ENCODE results near the gene TTC9. TPM values are rescaled to one million over a fixed set of nuclear protein-coding genes. Genes with fewer than 3 reads are reported as not detected.

Gene TTC9
- total and polyA plus RNA-seq, 10 of the 15 experiments (the other 5 are each of a cell fraction or from before 2014, with no cell fraction given) = 0.87 to 15.8 (median 7.8) TPM

- no peak for TF ChIP-seq EZH2 (IDR thresholded peaks at IDR 0.05; ENCODE audit: borderline replicate concordance, control insufficient read depth, low read depth, low read length)
- TF ChIP-seq MXI1 (IDR thresholded peaks at IDR 0.05; ENCODE audit: low read depth, low read length) = no peak
- TF ChIP-seq, protein P1, sequence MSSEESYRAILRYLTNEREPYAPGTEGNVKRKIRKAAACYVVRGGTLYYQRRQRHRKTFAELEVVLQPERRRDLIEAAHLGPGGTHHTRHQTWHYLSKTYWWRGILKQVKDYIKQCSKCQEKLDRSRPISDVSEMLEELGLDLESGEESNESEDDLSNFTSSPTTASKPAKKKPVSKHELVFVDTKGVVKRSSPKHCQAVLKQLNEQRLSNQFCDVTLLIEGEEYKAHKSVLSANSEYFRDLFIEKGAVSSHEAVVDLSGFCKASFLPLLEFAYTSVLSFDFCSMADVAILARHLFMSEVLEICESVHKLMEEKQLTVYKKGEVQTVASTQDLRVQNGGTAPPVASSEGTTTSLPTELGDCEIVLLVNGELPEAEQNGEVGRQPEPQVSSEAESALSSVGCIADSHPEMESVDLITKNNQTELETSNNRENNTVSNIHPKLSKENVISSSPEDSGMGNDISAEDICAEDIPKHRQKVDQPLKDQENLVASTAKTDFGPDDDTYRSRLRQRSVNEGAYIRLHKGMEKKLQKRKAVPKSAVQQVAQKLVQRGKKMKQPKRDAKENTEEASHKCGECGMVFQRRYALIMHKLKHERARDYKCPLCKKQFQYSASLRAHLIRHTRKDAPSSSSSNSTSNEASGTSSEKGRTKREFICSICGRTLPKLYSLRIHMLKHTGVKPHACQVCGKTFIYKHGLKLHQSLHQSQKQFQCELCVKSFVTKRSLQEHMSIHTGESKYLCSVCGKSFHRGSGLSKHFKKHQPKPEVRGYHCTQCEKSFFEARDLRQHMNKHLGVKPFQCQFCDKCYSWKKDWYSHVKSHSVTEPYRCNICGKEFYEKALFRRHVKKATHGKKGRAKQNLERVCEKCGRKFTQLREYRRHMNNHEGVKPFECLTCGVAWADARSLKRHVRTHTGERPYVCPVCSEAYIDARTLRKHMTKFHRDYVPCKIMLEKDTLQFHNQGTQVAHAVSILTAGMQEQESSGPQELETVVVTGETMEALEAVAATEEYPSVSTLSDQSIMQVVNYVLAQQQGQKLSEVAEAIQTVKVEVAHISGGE (CRISPR knock-in tag; IDR thresholded peaks at IDR 0.05) = no peak
- TF ChIP-seq, protein P2, sequence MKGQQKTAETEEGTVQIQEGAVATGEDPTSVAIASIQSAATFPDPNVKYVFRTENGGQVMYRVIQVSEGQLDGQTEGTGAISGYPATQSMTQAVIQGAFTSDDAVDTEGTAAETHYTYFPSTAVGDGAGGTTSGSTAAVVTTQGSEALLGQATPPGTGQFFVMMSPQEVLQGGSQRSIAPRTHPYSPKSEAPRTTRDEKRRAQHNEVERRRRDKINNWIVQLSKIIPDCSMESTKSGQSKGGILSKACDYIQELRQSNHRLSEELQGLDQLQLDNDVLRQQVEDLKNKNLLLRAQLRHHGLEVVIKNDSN (IDR thresholded peaks at IDR 0.05; ENCODE audit: borderline replicate concordance, extremely low read length, insufficient read depth, low read depth, low read length) = no peak
- peak; percentile 59; the same call in 1 of the 2 replicates for TF ChIP-seq PAX5 (IDR thresholded peaks at IDR 0.05; ENCODE audit: borderline replicate concordance, low read depth, low read length)
- TF ChIP-seq MYB (IDR thresholded peaks at IDR 0.05; ENCODE audit: borderline replicate concordance, low read depth, low read length) = no peak
- TF ChIP-seq FOXK2 (IDR thresholded peaks at IDR 0.05) = no peak
- peak; percentile 34; the same call in 1 of the 2 replicates for TF ChIP-seq TBL1XR1 (IDR thresholded peaks at IDR 0.05; ENCODE audit: low read depth, low read length)
- no peak for TF ChIP-seq ATF3 (IDR thresholded peaks at IDR 0.05; ENCODE audit: borderline replicate concordance, extremely low read depth, low read depth, low read length)
- peak; percentile 37 to 50; a peak in 1 of 4 replicates for TF ChIP-seq EP300 (IDR thresholded peaks at IDR 0.05; ENCODE audit: borderline replicate concordance in 1 of 2, control insufficient read depth in 1 of 2, low read depth in 2 of 2, low read length in 2 of 2)
- TF ChIP-seq, protein P3, sequence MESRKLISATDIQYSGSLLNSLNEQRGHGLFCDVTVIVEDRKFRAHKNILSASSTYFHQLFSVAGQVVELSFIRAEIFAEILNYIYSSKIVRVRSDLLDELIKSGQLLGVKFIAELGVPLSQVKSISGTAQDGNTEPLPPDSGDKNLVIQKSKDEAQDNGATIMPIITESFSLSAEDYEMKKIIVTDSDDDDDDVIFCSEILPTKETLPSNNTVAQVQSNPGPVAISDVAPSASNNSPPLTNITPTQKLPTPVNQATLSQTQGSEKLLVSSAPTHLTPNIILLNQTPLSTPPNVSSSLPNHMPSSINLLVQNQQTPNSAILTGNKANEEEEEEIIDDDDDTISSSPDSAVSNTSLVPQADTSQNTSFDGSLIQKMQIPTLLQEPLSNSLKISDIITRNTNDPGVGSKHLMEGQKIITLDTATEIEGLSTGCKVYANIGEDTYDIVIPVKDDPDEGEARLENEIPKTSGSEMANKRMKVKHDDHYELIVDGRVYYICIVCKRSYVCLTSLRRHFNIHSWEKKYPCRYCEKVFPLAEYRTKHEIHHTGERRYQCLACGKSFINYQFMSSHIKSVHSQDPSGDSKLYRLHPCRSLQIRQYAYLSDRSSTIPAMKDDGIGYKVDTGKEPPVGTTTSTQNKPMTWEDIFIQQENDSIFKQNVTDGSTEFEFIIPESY (IDR thresholded peaks at IDR 0.05) = no peak
- no peak for TF ChIP-seq GABPA (IDR thresholded peaks at IDR 0.05; ENCODE audit: low read depth)
- no peak for TF ChIP-seq BACH1 (IDR thresholded peaks at IDR 0.05; ENCODE audit: borderline replicate concordance)
- peak; percentile 6 to 11; a peak in 1 of 4 replicates for TF ChIP-seq BHLHE40 (IDR thresholded peaks at IDR 0.05; ENCODE audit: borderline replicate concordance in 1 of 2, low read depth in 2 of 2, low read length in 1 of 2)
- TF ChIP-seq, protein P4, sequence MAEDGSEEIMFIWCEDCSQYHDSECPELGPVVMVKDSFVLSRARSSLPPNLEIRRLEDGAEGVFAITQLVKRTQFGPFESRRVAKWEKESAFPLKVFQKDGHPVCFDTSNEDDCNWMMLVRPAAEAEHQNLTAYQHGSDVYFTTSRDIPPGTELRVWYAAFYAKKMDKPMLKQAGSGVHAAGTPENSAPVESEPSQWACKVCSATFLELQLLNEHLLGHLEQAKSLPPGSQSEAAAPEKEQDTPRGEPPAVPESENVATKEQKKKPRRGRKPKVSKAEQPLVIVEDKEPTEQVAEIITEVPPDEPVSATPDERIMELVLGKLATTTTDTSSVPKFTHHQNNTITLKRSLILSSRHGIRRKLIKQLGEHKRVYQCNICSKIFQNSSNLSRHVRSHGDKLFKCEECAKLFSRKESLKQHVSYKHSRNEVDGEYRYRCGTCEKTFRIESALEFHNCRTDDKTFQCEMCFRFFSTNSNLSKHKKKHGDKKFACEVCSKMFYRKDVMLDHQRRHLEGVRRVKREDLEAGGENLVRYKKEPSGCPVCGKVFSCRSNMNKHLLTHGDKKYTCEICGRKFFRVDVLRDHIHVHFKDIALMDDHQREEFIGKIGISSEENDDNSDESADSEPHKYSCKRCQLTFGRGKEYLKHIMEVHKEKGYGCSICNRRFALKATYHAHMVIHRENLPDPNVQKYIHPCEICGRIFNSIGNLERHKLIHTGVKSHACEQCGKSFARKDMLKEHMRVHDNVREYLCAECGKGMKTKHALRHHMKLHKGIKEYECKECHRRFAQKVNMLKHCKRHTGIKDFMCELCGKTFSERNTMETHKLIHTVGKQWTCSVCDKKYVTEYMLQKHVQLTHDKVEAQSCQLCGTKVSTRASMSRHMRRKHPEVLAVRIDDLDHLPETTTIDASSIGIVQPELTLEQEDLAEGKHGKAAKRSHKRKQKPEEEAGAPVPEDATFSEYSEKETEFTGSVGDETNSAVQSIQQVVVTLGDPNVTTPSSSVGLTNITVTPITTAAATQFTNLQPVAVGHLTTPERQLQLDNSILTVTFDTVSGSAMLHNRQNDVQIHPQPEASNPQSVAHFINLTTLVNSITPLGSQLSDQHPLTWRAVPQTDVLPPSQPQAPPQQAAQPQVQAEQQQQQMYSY (CRISPR knock-in tag; IDR thresholded peaks at IDR 0.05) = no peak
- no peak for TF ChIP-seq SIX5 (IDR thresholded peaks at IDR 0.05; ENCODE audit: low read depth, low read length, severe bottlenecking)
Observed at GRCh38 chr14:70707138-70708038, 65.7 kb downstream of the TTC9 start (continued).

Data from GM12878 (cell line).